OCI-LY1 (cell line): ENCODE data around the gene HRH4.

Experiments used
- CTCF ChIP-seq: fragments of 200-600 bp; sonication (generic), shearing (Covaris generic); IDR thresholded peaks from 2 replicates; pipeline ENCODE4 v1.5.1; 2017; ENCODE audit warnings: mild to moderate bottlenecking, antibody characterized with exemption, low read length, moderate library complexity, mixed read lengths
- EZH2 ChIP-seq: fragments of 200-600 bp; sonication (generic), shearing (Covaris generic); IDR thresholded peaks from 2 replicates; pipeline ENCODE4 v1.8.0; 2017; ENCODE audit warnings: borderline replicate concordance, mixed run types, mild to moderate bottlenecking, antibody characterized with exemption, low read length, moderate library complexity, mixed read lengths

- TF ChIP-seq CTCF (no peak), EZH2 (no peak)
These were observed 27.8 kb upstream of the HRH4 start for GRCh38 chr18:24432618-24433017.
